Peyer's patch (tissue), 4 donors: ENCODE measurements around the gene ZNF76.

Experiments used
- CTCF ChIP-seq, 6 experiments: fragments of 450-650 bp in 4 of 6; fragments of 200-600 bp in 2 of 6; sonication (generic) in 1 of 6; IDR thresholded peaks; one replicate each; pipeline ENCODE4 v1.5.1; 2017 to 2019; ENCODE audit warnings: antibody characterized with exemption in 6 of 6, mild to moderate bottlenecking in 3 of 6, moderate library complexity in 1 of 6
- POLR2A ChIP-seq, 2 donors: fragments of 450-650 bp; IDR thresholded peaks; one replicate each; pipeline ENCODE4 v1.5.1; 2017; ENCODE audit warnings: antibody characterized with exemption in 2 of 2, mild to moderate bottlenecking in 2 of 2, moderate library complexity in 2 of 2

DNA sequence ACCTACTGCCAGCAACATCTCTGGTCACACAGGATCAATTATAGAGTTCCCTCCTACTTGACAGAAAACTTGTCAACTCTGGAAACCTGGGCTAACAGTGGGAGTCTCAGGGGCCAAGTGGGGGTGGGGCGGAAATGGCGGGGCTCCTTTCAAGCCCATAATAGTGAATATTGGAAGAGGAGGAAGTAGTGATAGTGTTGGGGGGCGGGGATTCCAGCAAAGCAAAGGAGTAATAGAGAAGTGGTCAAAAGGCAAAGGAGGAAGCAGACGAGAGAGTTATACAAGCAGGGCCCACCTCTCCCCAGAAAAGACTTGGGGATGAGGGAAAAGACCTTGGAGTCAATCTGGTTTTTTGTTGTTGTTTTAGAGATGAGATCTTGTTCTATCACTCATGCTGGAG is 40.1 kb downstream of the ZNF76 start:
- no peak for TF ChIP-seq CTCF (IDR thresholded peaks at IDR 0.05)
- no peak for TF ChIP-seq POLR2A (IDR thresholded peaks at IDR 0.05)
